HFFc6 (cell line): ENCODE measurements around the gene SEMA5B. TPM values are rescaled to one million over a fixed set of nuclear protein-coding genes. Genes with fewer than 3 reads are reported as not detected.

Experiments
- DNase-seq: peaks from one replicate; pipeline ENCODE4 v3.0.0-alpha.2; 2018
- H3K27ac Mint-ChIP-seq: 2 replicates; pipeline ENCODE4 v1.8.0; 2020; ENCODE audit warnings: mild to moderate bottlenecking, mixed read lengths
- H3K27me3 Mint-ChIP-seq: 2 replicates; pipeline ENCODE4 v1.8.0; 2021; ENCODE audit warnings: mild to moderate bottlenecking, moderate library complexity, mixed read lengths; ENCODE audit not compliant: insufficient read depth
- H3K36me3 Mint-ChIP-seq: 2 replicates; pipeline ENCODE4 v1.8.0; 2021; ENCODE audit warnings: low read depth, mixed read lengths
- H3K4me1 Mint-ChIP-seq: 2 replicates; pipeline ENCODE4 v1.8.0; 2020; ENCODE audit warnings: low read depth, mixed read lengths
- H3K4me3 Mint-ChIP-seq: 2 replicates; pipeline ENCODE4 v1.8.0; 2020; ENCODE audit warnings: mild to moderate bottlenecking, moderate library complexity, mixed read lengths
- H3K9me3 Mint-ChIP-seq: 2 replicates; pipeline ENCODE4 v1.8.0; 2020; ENCODE audit warnings: mild to moderate bottlenecking, mixed read lengths
- CTCF ChIP-seq: fragments of 200-600 bp; sonication (generic); IDR thresholded peaks from 2 replicates; pipeline ENCODE4 v1.5.0; 2021; ENCODE audit warnings: antibody characterized with exemption, mild to moderate bottlenecking
- total RNA-seq, 6 experiments: library from RNA; stranded (reverse); fragmentation: NEBNext Ultra II Directional; extraction: Animal tissue kit (Norgen Biotek cat#: 25700); gene quantifications; 2 replicates in 1 of 6; 3 replicates in 5 of 6; pipeline ENCODE4 v1.2.3, GENCODE V29; 2021

Gene SEMA5B
- total RNA-seq, 6 experiments from 2014 or later: not detected

GRCh38 chr3:122960652-122961051, 66.9 kb downstream of the SEMA5B start:
- Mint-ChIP-seq H3K4me1 (no peaks in the 10 kb centered on the region), H3K4me3 (no peak overlapping the region), H3K9me3 (no peaks in the 10 kb centered on the region), H3K36me3 (no peaks in the 10 kb centered on the region), H3K27ac (no peak overlapping the region), H3K27me3 (peaks cover 71% of the 10 kb centered on the region)
- no peak for TF ChIP-seq CTCF
- no peak for DNase-seq

- DNase-seq: no peak
- Mint-ChIP-seq H3K9me3 (no peaks in the 10 kb centered on the region), H3K4me1 (no peaks in the 10 kb centered on the region), H3K36me3 (no peaks in the 10 kb centered on the region), H3K4me3 (no peak overlapping the region), H3K27ac (no peak overlapping the region), H3K27me3 (peaks cover 67% of the 10 kb centered on the region)
- no peak for TF ChIP-seq CTCF
These were observed 68.2 kb downstream of the SEMA5B start for GRCh38 chr3:122959339-122959738.

GRCh38 chr3:122957707-122958689, 69.6 kb downstream of the SEMA5B start:
- Mint-ChIP-seq H3K36me3 (no peaks in the 10 kb centered on the region), H3K4me3 (no peak overlapping the region), H3K27ac (no peak overlapping the region)

GRCh38 chr3:122956693-122957455, 70.7 kb downstream of the SEMA5B start:
- no peaks in the 10 kb centered on the region for H3K4me1 Mint-ChIP-seq
- DNase-seq: no peak
- TF ChIP-seq CTCF: no peak
- no peaks in the 10 kb centered on the region for H3K9me3 Mint-ChIP-seq
- H3K4me3 Mint-ChIP-seq: no peak overlapping the region
- H3K36me3 Mint-ChIP-seq: no peaks in the 10 kb centered on the region
- no peak overlapping the region for H3K27ac Mint-ChIP-seq
- H3K27me3 Mint-ChIP-seq: peaks cover 64% of the 10 kb centered on the region

More at GRCh38 chr3:122957707-122958689, 69.6 kb downstream of the SEMA5B start:
- no peaks in the 10 kb centered on the region for H3K9me3 Mint-ChIP-seq
- no peak for DNase-seq
- H3K4me1 Mint-ChIP-seq: no peaks in the 10 kb centered on the region
- H3K27me3 Mint-ChIP-seq: peaks cover 69% of the 10 kb centered on the region
- no peak for TF ChIP-seq CTCF

- Mint-ChIP-seq H3K4me3 (no peak overlapping the region), H3K27ac (no peak overlapping the region), H3K9me3 (no peaks in the 10 kb centered on the region), H3K4me1 (no peaks in the 10 kb centered on the region), H3K27me3 (peaks cover 58% of the 10 kb centered on the region), H3K36me3 (no peaks in the 10 kb centered on the region)
- TF ChIP-seq CTCF: no peak
- DNase-seq: no peak
These were observed 71.5 kb downstream of the SEMA5B start for GRCh38 chr3:122955916-122956692.
